ENCODE results near the gene GATAD2B. TPM values are rescaled to one million over a fixed set of nuclear protein-coding genes. Genes with fewer than 3 reads are reported as not detected.
A peak's percentile ranks its signal among the peaks of the same experiment; 100 is the strongest.
"Not testable (repeated sequence)": the region's sequence is repeated elsewhere in the genome, so short reads cannot be mapped to it uniquely, and the experiment has no call there.

GATAD2B gene
- total RNA-seq, 1 experiment from 2014 or later: 5.1 TPM

DNA sequence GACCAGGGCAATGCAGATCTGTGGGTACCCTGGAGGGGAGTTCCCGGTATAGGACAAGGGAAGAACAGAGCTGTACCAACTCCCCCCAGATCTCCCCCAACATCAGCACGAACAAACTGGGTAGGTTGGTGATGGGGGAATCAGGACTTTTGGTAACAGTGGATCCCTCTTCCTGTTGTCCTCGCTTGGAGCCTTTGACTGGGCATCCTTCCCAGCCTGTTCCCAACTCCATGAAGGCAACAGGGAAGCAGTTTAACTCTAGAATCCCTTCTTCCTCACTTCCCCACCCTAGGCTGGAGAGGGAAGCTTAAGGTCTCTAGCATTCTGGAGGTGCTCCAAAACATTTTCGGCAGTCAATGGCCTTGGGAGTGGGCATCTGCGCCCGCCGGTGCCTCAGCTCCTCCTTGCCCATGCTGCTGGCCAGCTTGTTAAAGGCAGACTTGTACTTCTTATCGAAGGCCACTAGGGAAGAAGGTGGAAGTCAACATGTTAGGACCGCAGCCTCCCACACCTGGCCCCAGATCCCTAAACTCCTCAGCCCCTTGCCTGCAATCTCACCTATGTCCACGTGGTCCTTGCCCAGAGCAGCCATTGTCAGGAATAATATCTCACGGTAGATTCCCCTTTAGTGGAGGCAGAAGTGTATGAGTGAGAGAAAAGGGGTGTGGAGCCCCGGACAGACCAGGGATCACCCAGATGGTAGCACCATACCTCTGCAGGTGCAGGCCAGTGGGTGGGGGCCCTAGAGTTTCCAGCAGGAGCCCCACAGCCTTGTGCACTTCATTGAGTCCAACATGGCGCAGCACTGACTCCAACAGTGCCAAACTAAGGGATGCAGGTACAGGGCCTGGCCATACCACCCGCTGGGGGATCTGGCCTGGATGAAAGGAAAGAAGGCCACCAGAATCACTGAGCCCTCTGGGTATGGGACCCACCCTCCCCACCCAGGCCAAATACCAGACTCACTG is 7.5 kb upstream of the GATAD2B start:
- no peak for DNase-seq (ENCODE audit: low read depth)

DNA sequence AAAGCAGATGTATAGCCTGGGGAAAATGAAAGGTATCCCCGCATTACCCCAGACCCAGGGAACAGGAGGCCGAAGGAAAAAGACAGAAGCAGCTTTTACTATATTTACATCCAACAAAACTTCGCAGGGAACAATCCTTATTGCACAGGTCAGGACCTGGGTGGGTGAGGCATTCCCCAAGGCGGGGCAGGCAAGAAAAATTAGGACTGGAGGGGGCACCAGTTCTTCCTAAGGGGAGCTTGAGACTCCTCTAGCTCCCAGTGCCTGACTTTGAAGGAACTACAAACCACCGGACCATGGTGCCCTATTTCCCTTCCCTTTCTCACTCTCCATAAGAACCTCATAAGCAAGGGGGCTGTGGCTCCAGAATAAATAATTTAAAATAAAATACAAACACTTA is 6.7 kb upstream of the GATAD2B start:
- DNase-seq (ENCODE audit: low read depth): no peak

DNA sequence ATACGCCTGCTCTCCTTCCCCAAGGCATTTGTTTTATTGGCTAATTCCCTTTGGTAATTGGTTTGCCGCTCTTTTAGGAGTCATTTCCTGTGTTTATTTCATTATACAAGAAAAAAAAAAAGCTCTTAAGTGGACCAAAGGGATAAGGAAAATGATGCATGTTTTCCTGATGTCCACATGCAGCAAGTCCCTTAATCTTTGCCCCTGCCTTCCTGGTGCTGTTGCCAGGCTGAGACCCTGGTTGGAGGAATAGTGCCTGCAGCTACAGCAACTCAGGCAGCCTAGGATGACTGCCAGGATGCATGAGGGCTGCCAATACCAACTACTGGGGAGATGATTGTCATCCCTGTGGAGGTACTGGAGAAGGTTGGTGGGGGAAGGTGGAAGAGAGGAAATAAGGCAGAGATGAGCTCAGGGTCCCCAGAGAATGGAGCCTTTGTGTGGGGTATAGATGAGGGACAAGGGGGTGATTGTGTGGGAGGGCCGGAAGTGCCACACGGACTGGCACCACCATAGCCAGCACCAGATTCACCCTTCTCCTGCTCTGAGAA is 6.1 kb upstream of the GATAD2B start:
- DNase-seq (ENCODE audit: low read depth): no peak

DNA sequence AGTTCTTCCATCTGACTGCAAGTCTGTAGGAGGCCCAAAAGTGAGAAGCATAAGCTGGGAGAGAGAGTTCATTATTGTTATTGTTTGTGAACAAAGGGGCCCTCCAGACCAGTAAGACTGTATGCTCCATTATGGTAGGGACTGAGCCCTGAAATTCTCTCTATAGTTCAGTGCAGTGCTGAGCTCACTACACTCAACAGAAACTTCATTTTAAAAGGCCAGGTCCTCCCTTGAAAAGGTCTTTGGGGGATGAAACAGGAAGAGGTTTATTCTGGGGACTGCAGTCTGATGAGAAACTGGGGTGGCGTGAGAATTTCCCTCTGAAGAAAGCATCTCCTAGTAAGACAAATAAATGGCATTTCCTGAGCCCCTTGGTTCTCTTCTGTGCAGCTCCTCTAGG is 5.5 kb upstream of the GATAD2B start:
- no peak for DNase-seq (ENCODE audit: low read depth)

DNA sequence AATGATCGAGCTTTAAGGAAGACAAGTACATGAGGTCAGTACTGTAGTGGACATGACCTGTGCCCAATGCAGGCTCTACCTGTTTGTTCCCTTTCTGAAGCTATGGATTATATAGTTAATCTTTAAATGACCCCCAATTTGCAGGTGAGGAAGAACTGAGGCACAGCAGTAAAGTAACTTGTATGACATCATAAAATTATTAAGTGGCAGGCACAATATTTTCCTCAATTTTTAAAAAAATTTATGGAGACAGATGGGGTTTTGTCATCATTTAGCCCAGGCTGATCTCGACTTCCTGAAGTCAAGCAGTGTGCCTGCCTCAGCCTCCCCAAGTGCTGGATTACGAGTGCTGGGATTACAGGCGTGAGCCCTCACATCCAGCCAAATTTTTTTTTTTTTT is 3.6 kb upstream of the GATAD2B start:
- no peak for DNase-seq (ENCODE audit: low read depth)

GRCh38 chr1:153922076-153922971 is 448 bp downstream of the GATAD2B start:
- peak; percentile 19 for DNase-seq (ENCODE audit: low read depth)

GRCh38 chr1:153921803-153922075 is 1.0 kb downstream of the GATAD2B start:
- DNase-seq (ENCODE audit: low read depth): no peak

DNA sequence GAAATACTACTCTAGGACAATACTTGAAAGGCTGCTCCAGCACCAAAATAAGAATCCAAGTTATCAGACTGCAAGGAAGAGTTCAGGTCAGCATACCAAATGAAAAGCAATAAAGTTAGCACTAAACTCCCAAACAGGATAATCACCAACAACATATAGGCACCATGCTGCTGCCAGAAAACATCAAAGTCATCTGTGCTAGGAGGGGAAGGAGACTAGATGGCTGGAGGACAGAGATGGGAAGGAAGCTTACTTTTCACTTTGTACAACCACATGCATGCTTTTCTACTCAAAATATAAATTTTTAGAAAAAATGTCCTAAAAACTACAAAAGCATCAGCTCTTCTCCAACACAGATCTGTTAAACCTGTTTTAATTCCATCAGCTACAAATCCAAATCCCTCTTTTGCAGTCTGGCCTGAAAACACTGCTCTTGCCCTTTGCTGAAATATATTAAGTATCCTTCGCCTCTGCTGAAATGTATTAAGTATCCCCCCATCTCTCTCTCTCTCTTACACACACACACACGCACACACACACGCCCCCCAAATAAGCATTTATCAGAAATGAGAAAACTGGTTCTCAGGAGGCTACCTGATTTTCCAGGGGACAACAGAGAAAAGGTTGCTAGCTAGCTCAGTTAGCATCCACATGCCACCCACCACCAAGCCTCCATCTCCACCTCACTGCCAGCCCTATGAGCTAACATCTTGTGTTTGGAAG is 1.5 kb downstream of the GATAD2B start:
- DNase-seq (ENCODE audit: low read depth): no peak

- no peak for DNase-seq (ENCODE audit: low read depth)
These were observed 2.6 kb downstream of the GATAD2B start for GRCh38 chr1:153919876-153920852.

- no peak for DNase-seq (ENCODE audit: low read depth)
These were observed 6.5 kb downstream of the GATAD2B start for GRCh38 chr1:153916297-153916696.

- DNase-seq (ENCODE audit: low read depth): no peak
These were observed 10.4 kb downstream of the GATAD2B start for GRCh38 chr1:153912349-153912748.

- not testable (repeated sequence) for DNase-seq (ENCODE audit: low read depth)
These were observed 12.2 kb downstream of the GATAD2B start for GRCh38 chr1:153910560-153910959.

DNA sequence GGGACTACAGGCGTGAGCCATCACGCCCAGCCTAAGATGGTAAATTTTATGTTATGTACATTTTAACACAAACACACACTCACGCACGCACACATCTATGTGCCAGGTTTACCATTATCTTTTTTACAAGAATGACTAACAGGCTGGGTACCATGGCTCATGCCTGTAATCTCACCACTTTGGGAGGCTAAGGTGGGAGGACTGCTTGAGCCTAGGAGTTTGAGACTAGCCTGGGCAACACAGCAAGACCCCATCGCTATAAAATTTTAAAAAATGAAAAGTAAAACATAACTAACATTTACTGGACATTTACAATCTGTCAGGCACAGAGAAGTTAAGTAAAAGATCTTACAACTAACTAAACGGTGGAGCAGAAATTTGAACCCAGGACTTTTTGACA is 14.7 kb downstream of the GATAD2B start:
- DNase-seq (ENCODE audit: low read depth): no peak

GRCh38 chr1:153907134-153907533 is 15.6 kb downstream of the GATAD2B start:
- DNase-seq (ENCODE audit: low read depth): no peak

DNA sequence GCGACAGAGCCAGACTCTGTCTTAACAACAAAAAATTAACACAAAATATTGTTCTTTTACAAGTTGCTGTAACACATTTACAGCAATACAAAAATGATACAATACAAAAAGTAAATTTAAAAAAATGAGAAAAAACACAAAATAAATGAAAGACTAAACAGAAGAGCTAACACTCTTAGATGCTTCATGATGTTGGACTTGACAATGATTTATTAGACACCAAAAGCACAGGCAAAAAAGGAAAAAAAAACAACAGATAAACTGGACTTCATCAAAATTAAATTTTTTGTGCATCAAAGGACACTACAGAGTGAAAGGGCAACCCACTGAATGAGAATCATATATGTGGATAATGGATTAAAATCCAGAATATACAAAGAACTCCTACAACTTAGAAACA is 16.4 kb downstream of the GATAD2B start:
- no peak for DNase-seq (ENCODE audit: low read depth)

DNA sequence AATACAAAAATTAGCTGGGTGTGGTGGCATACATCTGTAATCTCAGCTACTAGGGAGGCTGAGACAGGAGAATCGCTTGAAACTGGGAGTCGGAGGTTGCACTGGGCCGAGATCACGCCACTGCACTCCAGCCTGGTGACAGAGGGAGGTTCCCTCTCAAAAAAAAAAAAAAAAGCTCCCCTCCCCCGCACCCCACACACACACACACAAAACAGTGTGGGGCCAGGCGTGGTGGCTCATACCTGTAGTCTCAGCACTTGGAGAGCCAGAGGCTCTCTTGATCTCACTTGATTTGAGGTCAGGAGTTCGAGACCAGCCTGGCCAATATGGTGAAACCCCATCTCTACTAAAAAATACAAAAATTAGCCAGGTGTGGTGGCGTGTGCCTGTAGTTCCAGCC is 16.9 kb downstream of the GATAD2B start:
- DNase-seq (ENCODE audit: low read depth): not testable (repeated sequence)

- DNase-seq (ENCODE audit: low read depth): no peak
These were observed 18.8 kb downstream of the GATAD2B start for GRCh38 chr1:153903841-153904455.

- DNase-seq (ENCODE audit: low read depth): no peak
These were observed 23.3 kb downstream of the GATAD2B start for GRCh38 chr1:153899509-153899908.

DNA sequence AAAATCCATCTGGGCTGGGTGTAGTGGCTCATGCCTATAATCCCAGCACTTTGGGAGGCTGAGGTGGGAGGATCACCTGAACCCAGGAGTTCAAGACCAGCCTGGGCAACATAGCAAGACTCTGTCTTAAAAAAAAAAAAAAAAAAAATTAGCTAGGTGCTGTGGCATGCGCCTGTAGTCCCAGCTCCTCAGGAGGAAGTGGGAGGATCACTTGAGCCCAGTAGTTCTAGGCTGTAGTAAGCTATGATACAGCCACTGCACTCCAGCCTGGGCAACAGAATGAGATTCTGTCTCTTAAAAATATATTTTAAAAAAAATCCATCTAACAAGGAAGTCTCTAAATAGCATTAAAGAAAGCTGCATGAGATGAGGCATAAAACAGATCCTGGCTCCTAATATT is 26.9 kb downstream of the GATAD2B start:
- not testable (repeated sequence) for DNase-seq (ENCODE audit: low read depth)

- not testable (repeated sequence) for DNase-seq (ENCODE audit: low read depth)
These were observed 31.7 kb downstream of the GATAD2B start for GRCh38 chr1:153891042-153891441.

All from LHCN-M2 (cell line).